GM12891 (cell line): ENCODE data around the gene CACNB4.

Experiments used
- POLR2A ChIP-seq: IDR thresholded peaks from 2 replicates; pipeline ENCODE4 v1.6.1; 2011; ENCODE audit warnings: low read depth, low read length, control low read depth
- POLR2AphosphoS5 ChIP-seq: IDR thresholded peaks from 2 replicates; pipeline ENCODE4 v1.6.1; 2011; ENCODE audit warnings: low read depth, low read length, control low read depth
- POU2F2 ChIP-seq: IDR thresholded peaks from 2 replicates; pipeline ENCODE4 v1.6.1; 2011; ENCODE audit warnings: low read depth, mild to moderate bottlenecking, control low read depth, low read length, moderate library complexity
- SPI1 ChIP-seq: IDR thresholded peaks from 2 replicates; pipeline ENCODE4 v1.6.1; 2011; ENCODE audit warnings: low read depth, low read length, control low read depth
- TAF1 ChIP-seq: IDR thresholded peaks from 2 replicates; pipeline ENCODE4 v1.6.1; 2011; ENCODE audit warnings: low read depth, low read length, control low read depth

GRCh38 chr2:151872463-151872862, 226.4 kb downstream of the CACNB4 start:
- no peak for TF ChIP-seq POLR2A
- no peak for TF ChIP-seq TAF1
- TF ChIP-seq POLR2AphosphoS5, result no peak
- no peak for TF ChIP-seq SPI1
- TF ChIP-seq POU2F2, result no peak
